ENCODE data around the gene PLA2G2D. TPM values are rescaled to one million over a fixed set of nuclear protein-coding genes. Genes with fewer than 3 reads are reported as not detected.

PLA2G2D gene
- total and polyA plus RNA-seq, 4 donors, result 0.06 to 0.14 (median 0.08) TPM; not detected in 1

DNA sequence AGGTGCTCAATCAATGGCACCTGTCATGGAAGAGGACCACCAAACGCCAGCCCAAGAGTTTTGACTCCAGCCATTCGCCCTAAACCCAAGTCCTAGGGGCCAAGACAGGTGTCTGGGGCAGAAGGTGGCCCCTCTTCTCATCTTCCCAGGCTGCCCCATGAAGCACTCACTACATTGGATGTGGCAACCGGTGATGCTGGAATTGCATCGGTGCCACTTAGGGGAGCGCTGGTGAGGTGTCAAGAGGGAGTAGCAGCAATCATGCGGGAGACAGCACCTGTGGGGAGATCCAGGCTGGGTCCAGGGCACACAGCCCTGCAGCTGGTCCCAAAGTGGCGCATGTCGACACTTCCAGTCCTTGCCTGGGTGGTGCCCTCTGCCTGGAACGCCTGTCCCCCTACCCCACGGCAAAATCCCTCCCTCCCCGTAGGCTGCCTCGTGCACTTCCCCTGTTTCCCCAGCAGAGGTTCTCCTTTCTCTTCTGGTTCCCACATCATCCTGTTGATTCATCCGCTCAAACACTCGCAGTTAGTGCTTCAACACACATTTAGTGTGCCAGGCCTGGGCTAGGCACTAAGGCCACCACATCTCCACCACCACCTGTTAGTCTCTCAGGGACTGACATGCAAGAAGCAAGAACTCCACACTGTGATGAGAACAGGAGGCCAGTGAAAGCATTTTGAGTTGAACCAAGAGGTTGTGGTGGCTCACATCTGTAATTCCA is 18.5 kb downstream of the PLA2G2D start (continued):
- TF ChIP-seq, protein P1, sequence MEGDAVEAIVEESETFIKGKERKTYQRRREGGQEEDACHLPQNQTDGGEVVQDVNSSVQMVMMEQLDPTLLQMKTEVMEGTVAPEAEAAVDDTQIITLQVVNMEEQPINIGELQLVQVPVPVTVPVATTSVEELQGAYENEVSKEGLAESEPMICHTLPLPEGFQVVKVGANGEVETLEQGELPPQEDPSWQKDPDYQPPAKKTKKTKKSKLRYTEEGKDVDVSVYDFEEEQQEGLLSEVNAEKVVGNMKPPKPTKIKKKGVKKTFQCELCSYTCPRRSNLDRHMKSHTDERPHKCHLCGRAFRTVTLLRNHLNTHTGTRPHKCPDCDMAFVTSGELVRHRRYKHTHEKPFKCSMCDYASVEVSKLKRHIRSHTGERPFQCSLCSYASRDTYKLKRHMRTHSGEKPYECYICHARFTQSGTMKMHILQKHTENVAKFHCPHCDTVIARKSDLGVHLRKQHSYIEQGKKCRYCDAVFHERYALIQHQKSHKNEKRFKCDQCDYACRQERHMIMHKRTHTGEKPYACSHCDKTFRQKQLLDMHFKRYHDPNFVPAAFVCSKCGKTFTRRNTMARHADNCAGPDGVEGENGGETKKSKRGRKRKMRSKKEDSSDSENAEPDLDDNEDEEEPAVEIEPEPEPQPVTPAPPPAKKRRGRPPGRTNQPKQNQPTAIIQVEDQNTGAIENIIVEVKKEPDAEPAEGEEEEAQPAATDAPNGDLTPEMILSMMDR (IDR thresholded peaks at IDR 0.05; ENCODE audit: low read depth, low read length, missing input control), result peak; percentile 80
- TF ChIP-seq EGR1 (IDR thresholded peaks at IDR 0.05; ENCODE audit: low read depth in 2 of 2) (no peak), JUND (IDR thresholded peaks at IDR 0.05) (no peak), GABPA (IDR thresholded peaks at IDR 0.05 in 1 of 2, conservative IDR thresholded peaks at IDR 0.05 in 1 of 2) (no peak), FOXA2 (IDR thresholded peaks at IDR 0.05) (no peak)
- TF ChIP-seq, protein P2, sequence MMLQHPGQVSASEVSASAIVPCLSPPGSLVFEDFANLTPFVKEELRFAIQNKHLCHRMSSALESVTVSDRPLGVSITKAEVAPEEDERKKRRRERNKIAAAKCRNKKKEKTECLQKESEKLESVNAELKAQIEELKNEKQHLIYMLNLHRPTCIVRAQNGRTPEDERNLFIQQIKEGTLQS (IDR thresholded peaks at IDR 0.05), result no peak

DNA sequence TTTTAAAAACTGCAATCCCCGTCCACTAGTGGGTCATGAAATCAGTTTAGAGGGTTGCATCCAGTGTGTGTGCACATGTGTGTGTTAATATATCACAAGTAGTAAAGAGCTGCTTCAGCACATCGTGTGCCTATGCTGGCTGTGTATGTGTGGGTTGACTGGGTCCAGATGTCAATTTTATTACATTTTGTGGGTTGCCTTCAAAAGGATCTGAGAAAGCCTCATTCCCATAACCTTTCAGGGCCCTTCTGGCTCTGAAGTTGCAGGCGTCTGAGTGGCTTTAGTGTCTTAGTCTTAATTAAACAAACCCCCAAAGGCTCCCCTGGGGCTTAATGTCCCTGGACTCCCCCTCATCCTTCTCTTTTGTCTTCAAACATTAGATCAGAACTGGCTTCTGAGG is 19.8 kb downstream of the PLA2G2D start:
- peaks cover 0 to 6% (median 0%) of the 10 kb centered on the region in 4 donors for H3K4me1 ChIP-seq (ENCODE audit: control insufficient read depth in 4 of 4, insufficient read depth in 4 of 4, low read length in 3 of 4)
- no peak overlapping the region for H3K9ac ChIP-seq (ENCODE audit: low read depth in 1 of 2, low read length in 2 of 2)
- H3K9me3 ChIP-seq (ENCODE audit: control insufficient read depth in 4 of 4, low read length in 3 of 4), result no peaks in the 10 kb centered on the region
- no peak overlapping the region for H3K27ac ChIP-seq (ENCODE audit: low read depth in 1 of 2, low read length in 2 of 2)
- no peak for TF ChIP-seq YY1 (IDR thresholded peaks at IDR 0.05)
- no peak for TF ChIP-seq RAD21 (IDR thresholded peaks at IDR 0.05)
- no peak for TF ChIP-seq HNF4G (IDR thresholded peaks at IDR 0.05)
- no peak for TF ChIP-seq FOXA2 (IDR thresholded peaks at IDR 0.05)
- no peak for TF ChIP-seq FOXA1 (IDR thresholded peaks at IDR 0.05)
- TF ChIP-seq TAF1 (conservative IDR thresholded peaks at IDR 0.05), result no peak
- no peak for TF ChIP-seq GABPA (IDR thresholded peaks at IDR 0.05 in 1 of 2, conservative IDR thresholded peaks at IDR 0.05 in 1 of 2)
- TF ChIP-seq SP1 (IDR thresholded peaks at IDR 0.05), result no peak
- TF ChIP-seq HNF4A (conservative IDR thresholded peaks at IDR 0.05), result no peak
- TF ChIP-seq, protein P1 (IDR thresholded peaks at IDR 0.05; ENCODE audit: low read depth, low read length, missing input control), result no peak
- TF ChIP-seq NR2F2 (IDR thresholded peaks at IDR 0.05), result no peak
- TF ChIP-seq, protein P3, sequence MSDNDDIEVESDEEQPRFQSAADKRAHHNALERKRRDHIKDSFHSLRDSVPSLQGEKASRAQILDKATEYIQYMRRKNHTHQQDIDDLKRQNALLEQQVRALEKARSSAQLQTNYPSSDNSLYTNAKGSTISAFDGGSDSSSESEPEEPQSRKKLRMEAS (IDR thresholded peaks at IDR 0.05), result no peak
- WGBS, result 75% methylated on average over 3 of the region's 3 CpGs
- H3K36me3 ChIP-seq (ENCODE audit: control insufficient read depth in 4 of 4, insufficient read depth in 3 of 4, low read depth in 1 of 4, low read length in 3 of 4), result no peaks in the 10 kb centered on the region
- H3K4me3 ChIP-seq (ENCODE audit: low read depth in 1 of 3, low read length in 3 of 3), result no peak overlapping the region
- DNase-seq (ENCODE audit: low spot score), result no peak
- H3K27me3 ChIP-seq (ENCODE audit: control insufficient read depth in 4 of 4, insufficient read depth in 4 of 4, low read length in 3 of 4), result no peaks in the 10 kb centered on the region

DNA sequence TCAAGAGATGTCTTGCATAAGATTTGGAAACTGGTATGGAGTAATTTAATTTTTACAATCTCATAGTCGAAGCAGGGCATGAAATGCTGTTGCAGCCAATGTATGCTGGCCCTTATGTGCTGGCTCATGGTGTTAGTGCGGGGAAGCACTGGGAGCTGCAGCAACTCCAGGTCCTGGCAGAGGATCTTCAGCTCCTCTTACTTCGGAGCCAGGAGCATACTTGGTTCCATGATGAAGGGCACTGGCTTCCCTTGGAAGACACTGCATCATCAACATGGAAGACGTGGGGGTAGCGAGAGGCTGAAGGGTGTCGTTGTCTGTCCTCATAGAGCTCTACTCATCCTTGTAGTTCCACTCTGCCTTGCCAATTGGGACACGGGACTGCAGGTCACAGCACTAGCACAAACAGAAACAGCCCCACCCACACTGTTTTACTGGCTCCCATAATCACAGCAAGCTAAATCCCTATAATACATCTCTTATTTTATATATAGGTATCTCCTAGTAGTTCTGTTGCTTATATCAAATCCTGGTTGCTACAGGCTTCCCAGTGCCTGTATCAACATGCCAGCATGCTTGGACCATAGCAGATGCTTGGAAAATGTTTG is 22.4 kb downstream of the PLA2G2D start:
- H3K4me1 ChIP-seq (ENCODE audit: control insufficient read depth in 4 of 4, insufficient read depth in 4 of 4, low read length in 3 of 4), result peaks cover 0 to 6% (median 0%) of the 10 kb centered on the region in 4 donors
- no peak overlapping the region for H3K9ac ChIP-seq (ENCODE audit: low read depth in 1 of 2, low read length in 2 of 2)
- no peaks in the 10 kb centered on the region for H3K27me3 ChIP-seq (ENCODE audit: control insufficient read depth in 4 of 4, insufficient read depth in 4 of 4, low read length in 3 of 4)
- no peak for DNase-seq (ENCODE audit: low spot score)
- no peak overlapping the region for H3K27ac ChIP-seq (ENCODE audit: low read depth in 1 of 2, low read length in 2 of 2)
- no peaks in the 10 kb centered on the region for H3K36me3 ChIP-seq (ENCODE audit: control insufficient read depth in 4 of 4, insufficient read depth in 3 of 4, low read depth in 1 of 4, low read length in 3 of 4)
- H3K9me3 ChIP-seq (ENCODE audit: control insufficient read depth in 4 of 4, low read length in 3 of 4), result no peaks in the 10 kb centered on the region
- 89% methylated on average over 7 of the region's 7 CpGs for WGBS
- no peak overlapping the region for H3K4me3 ChIP-seq (ENCODE audit: low read depth in 1 of 3, low read length in 3 of 3)
- TF ChIP-seq JUND (IDR thresholded peaks at IDR 0.05) (no peak), NR2F2 (IDR thresholded peaks at IDR 0.05) (no peak), TAF1 (conservative IDR thresholded peaks at IDR 0.05) (no peak), GABPA (IDR thresholded peaks at IDR 0.05 in 1 of 2, conservative IDR thresholded peaks at IDR 0.05 in 1 of 2) (no peak), HNF4A (conservative IDR thresholded peaks at IDR 0.05) (no peak), HNF4G (IDR thresholded peaks at IDR 0.05) (no peak)
- TF ChIP-seq, protein P2 (IDR thresholded peaks at IDR 0.05), result no peak
- TF ChIP-seq, protein P4, sequence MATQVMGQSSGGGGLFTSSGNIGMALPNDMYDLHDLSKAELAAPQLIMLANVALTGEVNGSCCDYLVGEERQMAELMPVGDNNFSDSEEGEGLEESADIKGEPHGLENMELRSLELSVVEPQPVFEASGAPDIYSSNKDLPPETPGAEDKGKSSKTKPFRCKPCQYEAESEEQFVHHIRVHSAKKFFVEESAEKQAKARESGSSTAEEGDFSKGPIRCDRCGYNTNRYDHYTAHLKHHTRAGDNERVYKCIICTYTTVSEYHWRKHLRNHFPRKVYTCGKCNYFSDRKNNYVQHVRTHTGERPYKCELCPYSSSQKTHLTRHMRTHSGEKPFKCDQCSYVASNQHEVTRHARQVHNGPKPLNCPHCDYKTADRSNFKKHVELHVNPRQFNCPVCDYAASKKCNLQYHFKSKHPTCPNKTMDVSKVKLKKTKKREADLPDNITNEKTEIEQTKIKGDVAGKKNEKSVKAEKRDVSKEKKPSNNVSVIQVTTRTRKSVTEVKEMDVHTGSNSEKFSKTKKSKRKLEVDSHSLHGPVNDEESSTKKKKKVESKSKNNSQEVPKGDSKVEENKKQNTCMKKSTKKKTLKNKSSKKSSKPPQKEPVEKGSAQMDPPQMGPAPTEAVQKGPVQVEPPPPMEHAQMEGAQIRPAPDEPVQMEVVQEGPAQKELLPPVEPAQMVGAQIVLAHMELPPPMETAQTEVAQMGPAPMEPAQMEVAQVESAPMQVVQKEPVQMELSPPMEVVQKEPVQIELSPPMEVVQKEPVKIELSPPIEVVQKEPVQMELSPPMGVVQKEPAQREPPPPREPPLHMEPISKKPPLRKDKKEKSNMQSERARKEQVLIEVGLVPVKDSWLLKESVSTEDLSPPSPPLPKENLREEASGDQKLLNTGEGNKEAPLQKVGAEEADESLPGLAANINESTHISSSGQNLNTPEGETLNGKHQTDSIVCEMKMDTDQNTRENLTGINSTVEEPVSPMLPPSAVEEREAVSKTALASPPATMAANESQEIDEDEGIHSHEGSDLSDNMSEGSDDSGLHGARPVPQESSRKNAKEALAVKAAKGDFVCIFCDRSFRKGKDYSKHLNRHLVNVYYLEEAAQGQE (IDR thresholded peaks at IDR 0.05), result no peak
- TF ChIP-seq, protein P1 (IDR thresholded peaks at IDR 0.05; ENCODE audit: low read depth, low read length, missing input control), result no peak

All from liver (tissue), 9 donors.